Activated naive CD4-positive, alpha-beta T cell treated with anti-CD3 and anti-CD28 coated beads, Interleukin-2, amount 50 U/mL, for 24 hours (primary cell): ENCODE data around the gene VAV1.
"Not testable (repeated sequence)": the region's sequence is repeated elsewhere in the genome, so short reads cannot be mapped to it uniquely, and the experiment has no call there.

ENCODE experiments used
- H3K27ac Mint-ChIP-seq: one replicate; pipeline ENCODE4 v1.8.0; 2021; ENCODE audit warnings: mild to moderate bottlenecking, mixed read lengths
- H3K27me3 Mint-ChIP-seq: one replicate; pipeline ENCODE4 v1.8.0; 2021; ENCODE audit warnings: mixed read lengths
- H3K36me3 Mint-ChIP-seq: one replicate; pipeline ENCODE4 v1.8.0; 2021; ENCODE audit warnings: mixed read lengths
- H3K4me1 Mint-ChIP-seq: one replicate; pipeline ENCODE4 v1.8.0; 2021; ENCODE audit warnings: mixed read lengths
- H3K4me3 Mint-ChIP-seq: one replicate; pipeline ENCODE4 v1.8.0; 2021; ENCODE audit warnings: mild to moderate bottlenecking, mixed read lengths
- H3K9me3 Mint-ChIP-seq: one replicate; pipeline ENCODE4 v1.8.0; 2021; ENCODE audit warnings: mixed read lengths

Gene VAV1

GRCh38 chr19:6787393-6787792, 14.9 kb downstream of the VAV1 start:
- H3K27me3 Mint-ChIP-seq, result no peaks in the 10 kb centered on the region
- H3K27ac Mint-ChIP-seq, result no peak overlapping the region
- H3K36me3 Mint-ChIP-seq, result peaks cover 19% of the 10 kb centered on the region
- H3K9me3 Mint-ChIP-seq, result peaks cover 6% of the 10 kb centered on the region
- H3K4me1 Mint-ChIP-seq, result peaks cover 65% of the 10 kb centered on the region
- no peak overlapping the region for H3K4me3 Mint-ChIP-seq

GRCh38 chr19:6788896-6789295, 16.4 kb downstream of the VAV1 start:
- H3K27me3 Mint-ChIP-seq, result no peaks in the 10 kb centered on the region
- peaks cover 71% of the 10 kb centered on the region for H3K4me1 Mint-ChIP-seq

GRCh38 chr19:6790194-6791128, 18.0 kb downstream of the VAV1 start:
- Mint-ChIP-seq H3K27ac (peak overlapping the region; percentile 93), H3K4me3 (peak overlapping the region; percentile 57), H3K36me3 (peaks cover 26% of the 10 kb centered on the region), H3K27me3 (no peaks in the 10 kb centered on the region), H3K9me3 (peaks cover 6% of the 10 kb centered on the region), H3K4me1 (peaks cover 75% of the 10 kb centered on the region)

More at GRCh38 chr19:6788896-6789295, 16.4 kb downstream of the VAV1 start:
- Mint-ChIP-seq H3K36me3 (peaks cover 22% of the 10 kb centered on the region), H3K4me3 (no peak overlapping the region), H3K27ac (peak overlapping the region; percentile 59), H3K9me3 (peaks cover 6% of the 10 kb centered on the region)

GRCh38 chr19:6791237-6791636, 18.7 kb downstream of the VAV1 start:
- no peak overlapping the region for H3K4me3 Mint-ChIP-seq
- H3K27ac Mint-ChIP-seq, result peak overlapping the region; percentile 93
- H3K27me3 Mint-ChIP-seq, result no peaks in the 10 kb centered on the region
- H3K36me3 Mint-ChIP-seq, result peaks cover 24% of the 10 kb centered on the region
- peaks cover 78% of the 10 kb centered on the region for H3K4me1 Mint-ChIP-seq
- H3K9me3 Mint-ChIP-seq, result peaks cover 6% of the 10 kb centered on the region

GRCh38 chr19:6793411-6793810, 20.9 kb downstream of the VAV1 start:
- no peaks in the 10 kb centered on the region for H3K27me3 Mint-ChIP-seq
- peaks cover 6% of the 10 kb centered on the region for H3K9me3 Mint-ChIP-seq
- peak overlapping the region; percentile 68 for H3K27ac Mint-ChIP-seq
- H3K4me3 Mint-ChIP-seq, result peak overlapping the region; percentile 7
- peaks cover 91% of the 10 kb centered on the region for H3K4me1 Mint-ChIP-seq
- peaks cover 29% of the 10 kb centered on the region for H3K36me3 Mint-ChIP-seq

- Mint-ChIP-seq H3K4me3 (no peak overlapping the region), H3K36me3 (peaks cover 28% of the 10 kb centered on the region), H3K27ac (peak overlapping the region; percentile 60), H3K4me1 (peaks cover 89% of the 10 kb centered on the region), H3K9me3 (peaks cover 6% of the 10 kb centered on the region), H3K27me3 (no peaks in the 10 kb centered on the region)
Measured at GRCh38 chr19:6793973-6794372, 21.5 kb downstream of the VAV1 start.

GRCh38 chr19:6794686-6795431, 22.4 kb downstream of the VAV1 start:
- no peaks in the 10 kb centered on the region for H3K27me3 Mint-ChIP-seq
- H3K4me1 Mint-ChIP-seq, result peaks cover 91% of the 10 kb centered on the region
- H3K4me3 Mint-ChIP-seq, result no peak overlapping the region
- H3K27ac Mint-ChIP-seq, result peak overlapping the region; percentile 64
- peaks cover 6% of the 10 kb centered on the region for H3K9me3 Mint-ChIP-seq
- H3K36me3 Mint-ChIP-seq, result peaks cover 28% of the 10 kb centered on the region

- H3K4me3 Mint-ChIP-seq, result no peak overlapping the region
- H3K27me3 Mint-ChIP-seq, result no peaks in the 10 kb centered on the region
- peak overlapping the region; percentile 85 for H3K27ac Mint-ChIP-seq
- peaks cover 6% of the 10 kb centered on the region for H3K9me3 Mint-ChIP-seq
- peaks cover 91% of the 10 kb centered on the region for H3K4me1 Mint-ChIP-seq
- H3K36me3 Mint-ChIP-seq, result peaks cover 28% of the 10 kb centered on the region
Measured at GRCh38 chr19:6796278-6796677, 23.8 kb downstream of the VAV1 start.

GRCh38 chr19:6797646-6798045, 25.1 kb downstream of the VAV1 start:
- Mint-ChIP-seq H3K27ac (peak overlapping the region; percentile 65), H3K4me3 (no peak overlapping the region), H3K36me3 (peaks cover 17% of the 10 kb centered on the region), H3K4me1 (peaks cover 88% of the 10 kb centered on the region), H3K9me3 (no peaks in the 10 kb centered on the region), H3K27me3 (no peaks in the 10 kb centered on the region)

GRCh38 chr19:6800160-6800790, 27.8 kb downstream of the VAV1 start:
- Mint-ChIP-seq H3K4me1 (peaks cover 74% of the 10 kb centered on the region), H3K27ac (peak overlapping the region; percentile 92), H3K4me3 (peak overlapping the region; percentile 93)
- H3K36me3 Mint-ChIP-seq, H3K27me3 Mint-ChIP-seq, H3K9me3 Mint-ChIP-seq: not testable (repeated sequence)

GRCh38 chr19:6800991-6801484, 28.5 kb downstream of the VAV1 start:
- Mint-ChIP-seq H3K27me3 (no peaks in the 10 kb centered on the region), H3K36me3 (peaks cover 5% of the 10 kb centered on the region), H3K4me1 (peaks cover 67% of the 10 kb centered on the region), H3K27ac (peak overlapping the region; percentile 92), H3K4me3 (peak overlapping the region; percentile 93), H3K9me3 (no peaks in the 10 kb centered on the region)

GRCh38 chr19:6801485-6802086, 29.1 kb downstream of the VAV1 start:
- peaks cover 4% of the 10 kb centered on the region for H3K36me3 Mint-ChIP-seq
- peak overlapping the region; percentile 93 for H3K4me3 Mint-ChIP-seq
- H3K27me3 Mint-ChIP-seq, result no peaks in the 10 kb centered on the region
- no peaks in the 10 kb centered on the region for H3K9me3 Mint-ChIP-seq
- peaks cover 65% of the 10 kb centered on the region for H3K4me1 Mint-ChIP-seq
- H3K27ac Mint-ChIP-seq, result peak overlapping the region; percentile 98

GRCh38 chr19:6802336-6803035, 30.0 kb downstream of the VAV1 start:
- Mint-ChIP-seq H3K4me1 (peaks cover 65% of the 10 kb centered on the region), H3K4me3 (peak overlapping the region; percentile 93), H3K27ac (peak overlapping the region; percentile 96), H3K27me3 (no peaks in the 10 kb centered on the region), H3K9me3 (no peaks in the 10 kb centered on the region), H3K36me3 (peaks cover 4% of the 10 kb centered on the region)

GRCh38 chr19:6803036-6803404, 30.5 kb downstream of the VAV1 start:
- peak overlapping the region; percentile 96 for H3K27ac Mint-ChIP-seq
- H3K27me3 Mint-ChIP-seq, result no peaks in the 10 kb centered on the region
- H3K4me3 Mint-ChIP-seq, result peak overlapping the region; percentile 93
- peaks cover 61% of the 10 kb centered on the region for H3K4me1 Mint-ChIP-seq
- peaks cover 4% of the 10 kb centered on the region for H3K36me3 Mint-ChIP-seq
- H3K9me3 Mint-ChIP-seq, result no peaks in the 10 kb centered on the region
